Brain microvascular endothelial cell (primary cell): ENCODE results near the gene S100A11.

ENCODE experiments used
- DNase-seq: peaks from one replicate; pipeline ENCODE4 v3.0.0-alpha.2; 2020
- H3K27ac ChIP-seq: fragments of 250-450 bp; sonication (Bioruptor Pico); 2 replicates; pipeline ENCODE4 v1.5.1; 2020; ENCODE audit warnings: mild to moderate bottlenecking, moderate library complexity
- H3K27me3 ChIP-seq: fragments of 250-450 bp; sonication (Bioruptor Pico); replicated peaks from 2 replicates; pipeline ENCODE4 v1.5.1; 2020; ENCODE audit warnings: mild to moderate bottlenecking
- H3K36me3 ChIP-seq: fragments of 250-450 bp; sonication (Bioruptor Pico); replicated peaks from 2 replicates; pipeline ENCODE4 v1.5.1; 2020; ENCODE audit warnings: mild to moderate bottlenecking
- H3K4me3 ChIP-seq: 2 replicates; pipeline ENCODE4 v1.5.1; 2011; ENCODE audit warnings: low read depth, mild to moderate bottlenecking, control low read depth, low read length, moderate library complexity
- CTCF ChIP-seq: IDR thresholded peaks from 2 replicates; pipeline ENCODE4 v1.5.1; 2011; ENCODE audit warnings: low read depth, mild to moderate bottlenecking, moderate library complexity, low read length, control low read depth, inconsistent platforms; ENCODE audit errors: missing control alignments
- in situ Hi-C: cut with HindIII; loops from 2 replicates; pipeline ENCODE4 v1.10.0; 2017; ENCODE audit warnings: low sequenced_read_pairs, low pct_ligation_motif_present

S100A11 gene

GRCh38 chr1:152071123-152071522 lies 34.3 kb upstream of the S100A11 start:
- no peak for TF ChIP-seq CTCF
- DNase-seq, result no peak
- H3K4me3 ChIP-seq, result no peak overlapping the region
- in situ Hi-C loops, result no loop called here
- H3K27ac ChIP-seq, result no peak overlapping the region
- H3K36me3 ChIP-seq, result no peaks in the 10 kb centered on the region
- H3K27me3 ChIP-seq, result peaks cover 6% of the 10 kb centered on the region

- Histone ChIP-seq H3K4me3 (no peak overlapping the region), H3K27me3 (peaks cover 2% of the 10 kb centered on the region), H3K36me3 (no peaks in the 10 kb centered on the region), H3K27ac (no peak overlapping the region)
- no peak for DNase-seq
- in situ Hi-C loops, result no loop called here
- TF ChIP-seq CTCF, result no peak
These were observed 31.1 kb upstream of the S100A11 start for GRCh38 chr1:152067929-152068328.

- H3K4me3 ChIP-seq, result no peak overlapping the region
- in situ Hi-C loops, result no loop called here
- no peaks in the 10 kb centered on the region for H3K36me3 ChIP-seq
- no peak overlapping the region for H3K27ac ChIP-seq
- DNase-seq, result no peak
- peaks cover 2% of the 10 kb centered on the region for H3K27me3 ChIP-seq
- TF ChIP-seq CTCF, result no peak
These were observed 30.3 kb upstream of the S100A11 start for GRCh38 chr1:152067150-152067549.

DNA sequence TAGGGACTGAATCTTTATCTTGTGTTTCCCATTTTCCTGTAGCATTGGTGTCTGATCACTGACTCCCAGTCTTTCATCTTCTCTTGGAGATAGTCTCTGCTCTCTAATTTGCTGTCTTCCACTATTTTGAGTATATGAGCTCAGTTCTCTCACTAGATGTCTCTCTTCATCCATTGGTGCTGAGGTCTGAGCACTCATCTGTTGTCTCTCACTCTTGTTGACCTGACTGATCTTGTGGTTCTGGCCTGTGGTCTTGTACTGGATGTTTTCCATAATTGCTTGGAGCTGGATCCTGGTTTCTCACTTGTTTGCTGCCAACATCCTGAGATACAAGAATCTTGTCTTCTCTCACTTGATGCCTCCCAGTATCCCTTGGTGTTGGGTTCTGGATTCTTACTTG lies 25.1 kb upstream of the S100A11 start:
- in situ Hi-C loops, result no loop called here
- Histone ChIP-seq H3K27ac (no peak overlapping the region), H3K36me3 (no peaks in the 10 kb centered on the region), H3K27me3 (peaks cover 8% of the 10 kb centered on the region), H3K4me3 (no peak overlapping the region)
- DNase-seq, result no peak
- no peak for TF ChIP-seq CTCF

- in situ Hi-C loops, result no loop called here
- TF ChIP-seq CTCF, result no peak
- no peak for DNase-seq
- H3K27me3 ChIP-seq, result peaks cover 26% of the 10 kb centered on the region
- no peak overlapping the region for H3K27ac ChIP-seq
- H3K36me3 ChIP-seq, result no peaks in the 10 kb centered on the region
- no peak overlapping the region for H3K4me3 ChIP-seq
These were observed 16.6 kb upstream of the S100A11 start for GRCh38 chr1:152053375-152053774.

- H3K27ac ChIP-seq, result no peak overlapping the region
- H3K27me3 ChIP-seq, result peaks cover 24% of the 10 kb centered on the region
- DNase-seq, result peak; percentile 79
- in situ Hi-C loops, result no loop called here
- H3K36me3 ChIP-seq, result no peaks in the 10 kb centered on the region
- TF ChIP-seq CTCF, result peak; percentile 92
- no peak overlapping the region for H3K4me3 ChIP-seq
These were observed 15.8 kb upstream of the S100A11 start for GRCh38 chr1:152052606-152053005.
